Naive thymus-derived CD8-positive, alpha-beta T cell (primary cell): ENCODE results near the gene ANTXRL. TPM values are rescaled to one million over a fixed set of nuclear protein-coding genes. Genes with fewer than 3 reads are reported as not detected.
"Not testable (repeated sequence)": the region's sequence is repeated elsewhere in the genome, so short reads cannot be mapped to it uniquely, and the experiment has no call there.

Experiments
- ATAC-seq, 2 donors: fragments of 150-1000 bp; cut with Tn5 transposase in 1 of 2; sonication (Bioruptor Pico), chemical (Tn5 transposase) in 1 of 2; 1 replicate in 1 of 2; 2 replicates in 1 of 2; pipeline ENCODE4 v1.10.0; 2021; ENCODE audit warnings: mild to moderate bottlenecking in 2 of 2, moderate library complexity in 2 of 2
- POLR2A ChIA-PET: fragments of 350-600 bp; sonication (Branson Sonifier 250); formaldehyde crosslinking; loops from one replicate; lab custom pipeline; 2021; ENCODE audit warnings: antibody characterized with exemption; lab: Charles Lee
- DNase-seq, 10 donors: peaks; one replicate each; pipeline versions ENCODE4 v3.0.0 to v3.0.0-alpha.2; 2020 to 2022
- H3K27ac Mint-ChIP-seq, 10 donors: one replicate each; pipeline ENCODE4 v1.8.0; 2020 to 2022; ENCODE audit warnings: mild to moderate bottlenecking in 10 of 10, mixed read lengths in 10 of 10, moderate library complexity in 4 of 10, inconsistent platforms in 1 of 10
- H3K27me3 Mint-ChIP-seq, 5 donors: one replicate each; pipeline ENCODE4 v1.8.0; 2021 to 2022; ENCODE audit warnings: mixed read lengths in 5 of 5
- H3K36me3 Mint-ChIP-seq, 3 donors: one replicate each; pipeline ENCODE4 v1.8.0; 2020 to 2022; ENCODE audit warnings: mixed read lengths in 3 of 3, mild to moderate bottlenecking in 2 of 3, inconsistent platforms in 1 of 3
- H3K4me1 Mint-ChIP-seq, 4 donors: one replicate each; pipeline ENCODE4 v1.8.0; 2021 to 2022; ENCODE audit warnings: mixed read lengths in 4 of 4
- H3K4me3 Mint-ChIP-seq, 10 donors: one replicate each; pipeline ENCODE4 v1.8.0; 2020 to 2022; ENCODE audit warnings: mild to moderate bottlenecking in 10 of 10, mixed read lengths in 10 of 10, moderate library complexity in 6 of 10, inconsistent platforms in 1 of 10
- H3K9me3 Mint-ChIP-seq, 9 donors: one replicate each; pipeline ENCODE4 v1.8.0; 2020 to 2022; ENCODE audit warnings: mixed read lengths in 9 of 9, mild to moderate bottlenecking in 3 of 9, inconsistent platforms in 1 of 9, moderate library complexity in 1 of 9
- polyA plus RNA-seq, 3 donors: library from polyadenylated mRNA; unstranded; fragments of 300-500 nt; fragmentation: Illumina TruSeq; gene quantifications; one replicate each; pipeline ENCODE4 v1.2.3, GENCODE V29; 2021
- total RNA-seq, 8 experiments: library from RNA in 2 of 8; stranded (reverse) in 2 of 8; gene quantifications; one replicate each; pipeline ENCODE4 v1.2.3 and lab custom pipeline; 2021 to 2026

ANTXRL gene
- total and polyA plus RNA-seq, 5 experiments from 2014 or later: not detected

DNA sequence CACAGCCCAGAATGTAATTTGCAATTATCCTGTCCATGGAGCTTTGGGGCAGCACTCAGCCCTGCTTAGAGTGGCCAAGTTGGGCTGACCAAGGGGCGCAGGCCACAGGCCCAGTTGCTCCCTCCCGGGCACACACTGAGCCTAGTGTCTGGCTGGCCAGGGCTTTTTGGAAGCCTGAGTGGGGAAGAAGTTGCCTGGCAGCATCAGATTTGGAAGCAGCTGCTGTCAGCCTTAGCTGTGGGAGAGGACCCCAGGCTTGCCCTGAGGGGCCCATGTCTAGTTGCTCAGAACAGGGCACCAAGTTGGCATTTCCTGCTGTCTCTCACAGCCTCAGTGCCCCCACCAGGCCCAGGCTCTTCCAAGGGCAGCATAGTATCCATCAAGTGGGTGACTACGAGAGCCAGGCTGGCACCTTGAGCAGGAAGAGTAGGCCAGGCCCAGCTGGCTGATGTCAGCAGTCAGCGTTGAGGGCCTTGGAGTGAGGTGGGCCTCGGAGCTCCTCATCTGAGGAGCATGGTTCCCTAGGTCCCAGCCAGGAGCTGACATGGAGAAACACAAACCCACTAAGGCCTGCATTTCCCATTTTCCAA is 14.4 kb downstream of the ANTXRL start:
- no peak overlapping the region for H3K4me3 Mint-ChIP-seq
- no peaks in the 10 kb centered on the region for H3K9me3 Mint-ChIP-seq
- DNase-seq (no peak), ATAC-seq (no peak)
- H3K27ac Mint-ChIP-seq: peak overlapping the region in 1 of 10 donors; percentile 46
- H3K4me1 Mint-ChIP-seq: peaks cover 24 to 34% (median 28%) of the 10 kb centered on the region in 4 donors
- H3K27me3 Mint-ChIP-seq: peaks cover 0 to 4% (median 0%) of the 10 kb centered on the region in 5 donors
- no peaks in the 10 kb centered on the region for H3K36me3 Mint-ChIP-seq
- POLR2A ChIA-PET: no interaction called here

DNA sequence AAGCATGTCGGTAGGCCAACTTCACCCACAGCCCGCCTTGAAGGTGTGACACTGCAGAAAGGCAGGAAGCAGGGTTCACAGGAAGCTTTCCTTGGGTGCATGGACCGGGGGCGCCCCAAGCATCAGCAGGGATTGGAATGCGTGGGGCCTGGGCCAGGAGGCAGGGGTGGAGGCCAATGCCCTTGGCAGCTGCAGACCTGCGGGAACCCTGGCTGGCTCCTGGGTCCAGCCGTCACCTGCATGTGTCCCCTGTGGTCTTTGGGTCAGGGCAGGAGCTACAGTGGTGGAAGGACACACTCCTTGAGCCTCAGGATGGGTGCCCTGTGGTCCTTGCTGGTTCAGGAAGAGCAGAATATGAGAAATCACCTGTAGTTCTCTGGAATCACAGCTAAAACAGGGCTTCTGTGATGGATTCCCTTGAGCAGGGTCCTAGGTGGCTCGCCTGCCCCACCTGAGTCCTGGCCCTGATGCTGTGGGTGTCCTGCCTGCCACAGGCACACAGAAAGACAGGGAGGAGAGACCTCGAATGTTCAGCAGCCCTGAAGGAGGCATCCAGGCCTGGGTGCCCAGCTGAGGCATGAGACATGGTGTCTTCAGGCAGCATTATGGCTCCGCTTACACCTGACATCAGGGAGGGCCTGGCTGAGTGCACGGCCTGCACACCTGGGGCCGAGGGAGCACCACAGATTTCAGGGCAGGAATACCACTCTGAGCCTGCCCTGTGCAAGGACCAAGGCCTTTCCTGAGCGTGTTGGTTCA is 15.1 kb downstream of the ANTXRL start:
- DNase-seq (no peak), ATAC-seq (no peak)
- POLR2A ChIA-PET: no interaction called here

DNA sequence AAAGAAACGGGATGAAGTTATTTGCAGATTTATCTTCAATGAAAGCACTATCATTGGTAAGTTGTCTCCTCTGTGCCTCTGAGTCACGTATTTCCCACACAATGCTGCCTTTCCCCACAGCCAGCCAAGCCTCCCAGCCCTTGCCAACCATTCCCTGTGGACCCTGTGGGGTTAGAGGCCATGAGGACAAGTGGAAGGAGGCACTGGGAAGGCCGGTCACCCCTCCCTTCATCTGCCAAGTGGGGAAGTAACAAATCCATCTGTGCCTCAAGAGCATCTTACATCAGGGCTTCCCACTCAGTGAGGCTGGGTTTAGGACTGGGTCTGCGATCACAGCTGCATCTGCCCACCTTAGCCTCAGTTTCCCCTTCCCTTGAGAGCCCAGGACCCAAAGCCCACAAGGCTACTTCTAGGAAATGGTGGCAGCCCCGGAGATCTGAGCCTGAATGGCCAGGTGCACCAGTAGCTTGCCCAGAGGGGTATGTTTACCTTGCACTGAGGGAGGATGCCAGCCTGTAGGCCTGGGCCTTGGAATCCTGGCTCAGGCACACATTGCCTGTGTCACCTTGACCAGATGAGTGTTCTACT is 16.1 kb downstream of the ANTXRL start:
- H3K27ac Mint-ChIP-seq, H3K27me3 Mint-ChIP-seq, H3K36me3 Mint-ChIP-seq, ATAC-seq, DNase-seq, H3K9me3 Mint-ChIP-seq, H3K4me3 Mint-ChIP-seq, POLR2A ChIA-PET: not testable (repeated sequence)
- H3K4me1 Mint-ChIP-seq: peaks cover 22 to 28% (median 25%) of the 10 kb centered on the region in 4 donors

More for the DNA sequence above, 15.1 kb downstream of the ANTXRL start:
- H3K9me3 Mint-ChIP-seq: no peaks in the 10 kb centered on the region
- H3K27me3 Mint-ChIP-seq: peaks cover 0 to 4% (median 0%) of the 10 kb centered on the region in 5 donors
- H3K36me3 Mint-ChIP-seq: no peaks in the 10 kb centered on the region
- no peak overlapping the region for H3K4me3 Mint-ChIP-seq
- H3K27ac Mint-ChIP-seq: no peak overlapping the region
- H3K4me1 Mint-ChIP-seq: peaks cover 24 to 34% (median 28%) of the 10 kb centered on the region in 4 donors

DNA sequence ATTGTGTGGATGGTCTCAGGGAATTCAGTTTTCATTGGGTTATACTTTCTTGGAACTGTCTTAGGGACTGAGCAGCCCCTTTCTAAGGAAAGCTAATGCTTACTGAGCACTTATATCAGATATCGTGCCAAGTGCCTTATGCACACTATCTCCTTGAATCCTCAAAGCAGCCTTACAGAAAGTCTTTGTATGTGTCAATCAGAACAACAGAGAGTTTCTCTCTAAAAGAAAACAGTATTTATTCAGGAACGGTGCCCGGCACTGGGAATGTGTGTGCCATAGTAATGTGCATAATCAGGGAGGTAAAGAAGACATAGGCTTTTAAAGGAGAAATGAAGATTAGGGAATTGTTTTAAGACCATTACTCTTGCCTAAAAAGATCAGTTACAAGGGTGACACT is 17.3 kb downstream of the ANTXRL start:
- POLR2A ChIA-PET: no interaction called here
- Mint-ChIP-seq H3K27ac (no peak overlapping the region), H3K27me3 (no peaks in the 10 kb centered on the region), H3K9me3 (no peaks in the 10 kb centered on the region), H3K36me3 (no peaks in the 10 kb centered on the region), H3K4me1 (peaks cover 10 to 16% (median 13%) of the 10 kb centered on the region in 4 donors), H3K4me3 (no peak overlapping the region)
- no peak for DNase-seq
- ATAC-seq: no peak

DNA sequence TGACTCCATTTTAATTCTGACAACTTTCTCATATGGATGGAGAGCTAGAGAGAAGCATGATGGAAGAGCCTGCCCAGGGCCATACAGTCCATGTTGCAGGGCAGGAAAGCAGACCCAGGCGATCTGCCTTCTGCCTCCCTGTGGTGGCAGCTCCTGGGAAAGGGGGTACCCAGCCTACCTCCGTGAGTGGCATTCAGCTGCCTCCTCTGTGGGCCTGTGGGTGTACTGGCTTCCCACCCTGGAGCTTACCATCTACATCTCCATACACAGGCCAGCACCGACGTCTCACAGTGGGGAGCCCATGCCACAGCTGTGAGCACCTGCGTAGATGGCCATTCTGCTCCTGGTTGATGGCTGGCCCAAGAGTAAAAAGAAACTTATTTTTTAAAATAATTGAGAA is 17.9 kb downstream of the ANTXRL start:
- peaks cover 3 to 10% (median 9%) of the 10 kb centered on the region in 4 donors for H3K4me1 Mint-ChIP-seq
- H3K27me3 Mint-ChIP-seq, H3K4me3 Mint-ChIP-seq, H3K36me3 Mint-ChIP-seq, DNase-seq, POLR2A ChIA-PET, ATAC-seq, H3K27ac Mint-ChIP-seq, H3K9me3 Mint-ChIP-seq: not testable (repeated sequence)

DNA sequence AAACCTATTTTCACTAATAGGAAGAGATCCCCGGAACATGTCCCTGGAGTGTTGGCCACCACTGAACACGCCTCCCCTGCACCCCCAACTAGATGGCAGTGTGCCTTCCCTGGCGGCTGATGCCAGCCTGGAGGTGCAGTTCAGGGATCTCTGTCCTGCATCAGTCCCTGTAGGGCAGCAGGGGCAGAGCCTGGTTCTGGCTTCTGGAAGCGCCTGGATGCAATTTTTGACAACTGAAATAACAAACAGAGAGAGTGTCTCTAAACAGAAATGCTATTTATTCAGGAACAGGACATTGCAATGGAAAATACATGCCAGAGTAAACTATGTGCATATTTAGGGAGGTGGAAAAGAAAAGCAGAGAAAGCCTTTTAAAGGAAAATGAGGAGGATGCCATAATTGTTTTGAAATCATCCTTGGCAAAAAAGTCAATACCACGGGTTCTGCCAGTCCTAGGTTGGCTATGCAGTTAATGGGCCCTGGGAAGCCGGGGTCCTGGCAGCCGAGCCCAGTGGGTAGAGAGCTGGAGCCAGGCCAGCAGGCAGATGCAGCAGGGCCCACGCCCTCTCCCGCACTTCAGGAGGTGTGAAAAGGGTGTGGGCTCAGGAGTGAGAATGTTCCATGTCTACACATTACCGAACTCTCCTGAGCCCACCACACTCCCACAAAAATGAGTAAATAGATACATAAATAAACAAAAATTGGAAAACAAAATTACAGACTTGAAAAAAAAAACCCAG is 18.5 kb downstream of the ANTXRL start:
- Mint-ChIP-seq H3K36me3 (no peaks in the 10 kb centered on the region), H3K4me1 (peaks cover 0 to 6% (median 5%) of the 10 kb centered on the region in 4 donors), H3K9me3 (no peaks in the 10 kb centered on the region), H3K4me3 (no peak overlapping the region), H3K27me3 (no peaks in the 10 kb centered on the region), H3K27ac (no peak overlapping the region)
- DNase-seq (no peak), ATAC-seq (no peak)
- POLR2A ChIA-PET: no interaction called here

DNA sequence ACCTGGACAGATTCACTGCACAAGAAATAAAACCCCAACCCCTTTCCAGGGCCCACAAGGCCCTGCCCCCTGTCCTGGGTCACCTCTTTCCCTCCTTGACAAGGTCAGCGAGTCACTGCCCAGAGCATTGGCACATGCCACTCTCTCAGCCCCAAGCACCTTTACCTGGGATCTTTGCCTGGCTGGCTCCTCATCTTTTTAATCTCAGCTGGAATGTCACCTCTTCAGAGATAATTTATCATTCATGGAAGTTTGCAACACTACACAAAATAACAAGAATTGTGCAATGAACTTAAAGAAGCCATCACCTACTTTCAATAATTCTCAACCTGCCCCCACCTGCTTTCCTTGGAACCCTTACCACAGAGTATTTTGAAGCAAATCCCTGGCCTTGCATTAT is 19.2 kb downstream of the ANTXRL start:
- Mint-ChIP-seq H3K36me3 (no peaks in the 10 kb centered on the region), H3K4me3 (no peak overlapping the region), H3K9me3 (no peaks in the 10 kb centered on the region)

DNA sequence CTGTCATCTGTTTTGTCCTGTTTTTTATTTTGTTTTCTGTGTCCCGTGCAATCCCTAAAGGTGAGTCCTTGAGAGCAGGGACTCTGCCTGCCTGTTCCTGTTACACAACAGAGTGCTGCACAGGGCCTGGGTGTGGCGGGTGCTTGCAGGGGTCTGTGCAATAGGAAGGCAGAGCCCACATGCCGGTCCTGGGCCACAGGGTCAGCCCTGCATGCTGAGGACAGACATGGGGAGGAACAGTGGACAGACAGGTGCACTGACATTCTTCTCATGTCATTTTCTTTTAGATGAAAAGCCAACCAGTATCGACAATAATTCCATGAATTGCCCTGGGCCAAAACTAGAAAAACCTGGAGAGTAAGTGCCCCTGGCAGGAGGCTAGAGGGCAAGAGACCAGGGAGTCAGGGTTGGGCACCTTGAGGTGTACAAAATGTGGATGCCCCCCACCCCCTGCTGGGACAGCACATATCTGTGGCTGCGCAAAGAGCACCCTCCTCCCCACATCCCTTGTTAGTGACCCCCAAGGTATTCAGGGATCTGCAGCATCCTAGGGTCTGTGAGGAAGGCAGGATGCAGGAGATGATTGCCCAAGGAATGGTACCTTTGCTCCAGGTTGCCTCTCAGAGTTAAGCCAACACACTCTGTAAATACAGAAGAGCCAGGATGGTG is 19.9 kb downstream of the ANTXRL start:
- no peak overlapping the region for H3K4me3 Mint-ChIP-seq

More for the DNA sequence above, 19.2 kb downstream of the ANTXRL start:
- DNase-seq: no peak
- no peak for ATAC-seq
- H3K27me3 Mint-ChIP-seq: no peaks in the 10 kb centered on the region
- H3K4me1 Mint-ChIP-seq: peaks cover 0 to under 1% (median under 1%) of the 10 kb centered on the region in 4 donors
- H3K27ac Mint-ChIP-seq: peak overlapping the region in 1 of 10 donors; percentile 13
- POLR2A ChIA-PET: no interaction called here

DNA sequence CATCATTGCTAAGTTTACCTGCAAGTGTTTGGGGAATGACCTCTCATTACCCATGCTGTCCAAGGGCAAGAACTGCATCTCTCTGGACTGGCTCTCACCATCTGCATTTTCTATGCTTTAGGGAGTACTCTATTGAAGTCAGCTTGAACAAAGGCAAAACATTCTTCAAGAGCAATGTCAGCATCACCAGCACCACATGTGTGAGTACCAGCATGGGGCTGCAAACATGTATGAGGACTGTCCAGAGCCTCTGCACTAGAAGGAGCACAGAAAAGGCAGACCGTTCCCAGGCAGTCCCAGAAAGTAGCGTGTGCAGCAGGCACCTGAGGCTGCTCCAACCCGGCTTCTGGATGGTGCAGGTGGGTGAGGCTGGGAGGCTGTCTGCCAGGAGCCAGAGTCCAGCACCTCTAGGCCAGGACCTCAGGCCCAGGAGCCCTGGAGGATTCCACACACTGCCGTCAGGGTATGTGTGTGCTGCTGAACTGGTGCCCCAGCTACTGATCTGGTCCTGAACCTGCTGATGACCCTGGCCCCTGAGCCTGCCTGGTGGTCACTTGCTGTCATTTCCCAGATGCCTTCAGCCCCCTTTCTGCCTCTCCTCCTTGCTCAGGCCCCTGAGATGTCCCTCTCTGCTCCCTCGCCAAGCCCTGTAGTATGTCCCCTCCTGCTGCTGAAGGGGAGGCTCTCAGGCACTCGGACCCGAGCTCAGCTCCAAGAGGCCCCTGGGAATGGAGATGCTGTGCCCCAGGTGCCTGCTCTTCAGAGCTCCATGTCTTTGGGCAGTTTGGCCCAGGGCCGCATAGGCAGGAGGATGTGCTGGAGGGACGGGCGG is 20.7 kb downstream of the ANTXRL start:
- ATAC-seq (no peak), DNase-seq (peak in 1 of 10 donors; percentile 11)
- no peaks in the 10 kb centered on the region for H3K27me3 Mint-ChIP-seq
- no peak overlapping the region for H3K27ac Mint-ChIP-seq
- POLR2A ChIA-PET: no interaction called here
- H3K9me3 Mint-ChIP-seq: no peaks in the 10 kb centered on the region
- no peak overlapping the region for H3K4me3 Mint-ChIP-seq
- H3K4me1 Mint-ChIP-seq: no peaks in the 10 kb centered on the region
- no peaks in the 10 kb centered on the region for H3K36me3 Mint-ChIP-seq

More for the DNA sequence above, 19.9 kb downstream of the ANTXRL start:
- H3K4me1 Mint-ChIP-seq: no peaks in the 10 kb centered on the region
- POLR2A ChIA-PET: no interaction called here
- DNase-seq: no peak
- H3K27ac Mint-ChIP-seq: no peak overlapping the region
- H3K27me3 Mint-ChIP-seq: no peaks in the 10 kb centered on the region
- H3K36me3 Mint-ChIP-seq: no peaks in the 10 kb centered on the region
- no peak for ATAC-seq
- no peaks in the 10 kb centered on the region for H3K9me3 Mint-ChIP-seq

DNA sequence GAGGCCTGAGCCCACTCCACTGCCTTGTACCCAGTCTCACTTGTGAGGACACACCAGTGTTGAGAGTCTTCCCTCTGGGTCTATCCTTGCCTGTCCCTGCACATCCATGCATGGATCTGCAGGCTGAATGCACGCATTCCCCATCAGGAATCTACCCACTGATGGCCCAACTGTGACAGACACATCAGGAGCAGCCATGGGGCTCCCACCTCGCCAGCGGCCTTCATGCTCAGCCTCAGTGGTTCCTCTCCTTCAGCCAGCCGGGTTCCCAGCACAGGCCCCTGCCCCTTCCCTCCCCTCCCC is 21.3 kb downstream of the ANTXRL start:
- DNase-seq (no peak), ATAC-seq (no peak)
- H3K36me3 Mint-ChIP-seq: no peaks in the 10 kb centered on the region
- H3K27ac Mint-ChIP-seq: no peak overlapping the region
- H3K9me3 Mint-ChIP-seq: no peaks in the 10 kb centered on the region
- POLR2A ChIA-PET: no interaction called here
- H3K4me3 Mint-ChIP-seq: no peak overlapping the region
- no peaks in the 10 kb centered on the region for H3K4me1 Mint-ChIP-seq
- peaks cover 0 to 3% (median 0%) of the 10 kb centered on the region in 5 donors for H3K27me3 Mint-ChIP-seq

DNA sequence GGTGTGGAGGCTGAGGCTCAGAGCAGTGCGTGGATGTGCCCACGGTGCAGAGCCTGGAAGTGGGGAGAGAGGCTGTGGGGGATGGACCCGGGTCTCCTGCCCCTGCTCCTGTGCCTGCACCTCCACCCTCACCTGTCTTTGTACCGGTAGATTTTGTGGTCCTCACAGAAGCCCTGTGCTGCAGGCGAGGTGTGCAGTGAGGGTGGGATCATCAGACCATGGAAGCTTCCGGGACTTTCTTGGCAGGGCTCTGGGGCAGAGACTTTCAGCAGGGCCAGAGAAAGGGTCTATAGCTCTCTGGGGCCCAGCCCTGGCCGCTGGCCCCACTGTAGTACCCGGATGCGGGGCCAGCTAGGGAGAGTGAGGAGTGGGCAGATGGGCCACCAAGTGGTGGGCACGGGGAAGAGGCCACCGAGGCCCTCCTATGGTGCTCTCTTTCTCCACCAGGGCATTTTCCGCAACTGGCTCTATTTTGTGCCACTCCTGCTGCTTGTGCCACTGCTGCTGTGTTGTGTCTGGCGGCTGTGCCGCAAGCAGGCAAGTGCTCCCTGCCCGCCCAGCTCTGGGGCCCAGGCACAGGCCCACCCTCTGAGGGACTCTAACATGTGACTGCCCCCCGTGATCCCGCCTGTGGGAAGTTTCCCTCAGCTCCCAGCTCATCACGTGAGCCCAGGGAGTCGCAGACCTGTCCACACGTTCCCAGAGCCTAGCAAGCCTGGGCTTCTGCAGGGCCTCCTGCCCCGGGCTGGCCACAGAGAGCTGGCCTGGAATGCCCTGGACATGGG is 22.1 kb downstream of the ANTXRL start:
- Mint-ChIP-seq H3K27me3 (peaks cover 0 to 3% (median 0%) of the 10 kb centered on the region in 5 donors), H3K27ac (no peak overlapping the region), H3K9me3 (no peaks in the 10 kb centered on the region), H3K36me3 (no peaks in the 10 kb centered on the region), H3K4me1 (no peaks in the 10 kb centered on the region), H3K4me3 (no peak overlapping the region)
- POLR2A ChIA-PET: no interaction called here
- ATAC-seq (no peak), DNase-seq (no peak)
